ENCODE data around the gene HIP1.

DNA sequence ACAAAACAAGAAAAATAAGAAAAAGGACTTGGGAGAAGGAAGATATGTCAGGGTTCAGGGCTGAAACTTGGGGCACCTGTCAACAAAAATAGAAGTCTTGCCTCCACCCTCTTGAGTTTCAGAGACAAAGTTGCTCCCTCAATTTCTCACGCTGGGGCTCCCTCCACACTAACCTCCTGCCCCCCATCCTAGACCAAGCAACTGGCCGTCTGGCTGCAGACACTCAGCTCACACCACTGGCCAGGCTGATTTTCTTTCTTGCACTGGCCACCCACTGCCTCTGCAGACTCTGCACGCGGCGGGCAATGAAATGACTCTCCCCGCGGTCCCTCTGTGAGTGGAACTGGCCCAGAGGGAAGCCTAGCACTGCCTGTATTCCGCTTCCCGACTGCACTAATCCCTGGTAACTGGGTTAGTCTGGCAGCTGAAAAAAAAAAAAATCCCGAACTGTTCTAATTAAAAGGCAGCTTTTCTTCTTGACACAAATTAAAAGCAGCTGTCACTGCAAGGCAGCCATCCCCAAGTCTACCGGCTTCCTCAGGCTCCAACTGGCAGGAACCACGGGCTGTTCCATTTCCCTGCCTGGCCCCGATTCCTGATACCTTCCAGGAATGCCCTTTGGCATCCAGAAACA, 163.1 kb downstream of the HIP1 start:
- TF ChIP-seq, protein P1, sequence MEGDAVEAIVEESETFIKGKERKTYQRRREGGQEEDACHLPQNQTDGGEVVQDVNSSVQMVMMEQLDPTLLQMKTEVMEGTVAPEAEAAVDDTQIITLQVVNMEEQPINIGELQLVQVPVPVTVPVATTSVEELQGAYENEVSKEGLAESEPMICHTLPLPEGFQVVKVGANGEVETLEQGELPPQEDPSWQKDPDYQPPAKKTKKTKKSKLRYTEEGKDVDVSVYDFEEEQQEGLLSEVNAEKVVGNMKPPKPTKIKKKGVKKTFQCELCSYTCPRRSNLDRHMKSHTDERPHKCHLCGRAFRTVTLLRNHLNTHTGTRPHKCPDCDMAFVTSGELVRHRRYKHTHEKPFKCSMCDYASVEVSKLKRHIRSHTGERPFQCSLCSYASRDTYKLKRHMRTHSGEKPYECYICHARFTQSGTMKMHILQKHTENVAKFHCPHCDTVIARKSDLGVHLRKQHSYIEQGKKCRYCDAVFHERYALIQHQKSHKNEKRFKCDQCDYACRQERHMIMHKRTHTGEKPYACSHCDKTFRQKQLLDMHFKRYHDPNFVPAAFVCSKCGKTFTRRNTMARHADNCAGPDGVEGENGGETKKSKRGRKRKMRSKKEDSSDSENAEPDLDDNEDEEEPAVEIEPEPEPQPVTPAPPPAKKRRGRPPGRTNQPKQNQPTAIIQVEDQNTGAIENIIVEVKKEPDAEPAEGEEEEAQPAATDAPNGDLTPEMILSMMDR (IDR thresholded peaks at IDR 0.05; ENCODE audit: low read depth, low read length): no peak
- TF ChIP-seq POLR2A (IDR thresholded peaks at IDR 0.05; ENCODE audit: extremely low read depth, insufficient read length) (no peak), MAX (IDR thresholded peaks at IDR 0.05; ENCODE audit: low read depth, low read length) (no peak)
